ENCODE measurements around the gene MX2. TPM values are rescaled to one million over a fixed set of nuclear protein-coding genes. Genes with fewer than 3 reads are reported as not detected.
A peak's percentile ranks its signal among the peaks of the same experiment; 100 is the strongest.

The MX2 gene
- total and polyA plus RNA-seq, 2 of the 8 experiments (the other 6 are each of a cell fraction or from before 2014, with no cell fraction given), result 3.1 to 8.9 TPM

GRCh38 chr21:41379901-41380300 lies 18.1 kb downstream of the MX2 start:
- no peak overlapping the region for H3K23ac ChIP-seq (ENCODE audit: insufficient read length)
- H3K4me1 ChIP-seq (replicated peaks in 1 of 4; ENCODE audit: control insufficient read depth in 3 of 4, insufficient read depth in 4 of 4, low read length in 3 of 4), result no peaks in the 10 kb centered on the region; a peak in 1 of 7 replicates
- H3K4me2 ChIP-seq (ENCODE audit: insufficient read depth in 1 of 2, low read depth in 2 of 2, low read length in 2 of 2), result no peak overlapping the region
- no peaks in the 10 kb centered on the region; the same call in 1 of the 2 replicates for H3K79me1 ChIP-seq (ENCODE audit: low read depth, low read length)
- H2BK120ac ChIP-seq (replicated peaks; ENCODE audit: low read depth, low read length), result no peak overlapping the region
- H4K20me1 ChIP-seq (replicated peaks in 1 of 2; ENCODE audit: control insufficient read depth in 1 of 2, insufficient read depth in 2 of 2, low read length in 2 of 2), result no peaks in the 10 kb centered on the region
- 96% methylated on average over 12 of the region's 12 CpGs; no CpG with 5 or more reads in 1 of the 2 experiments for WGBS, 2 experiments (ENCODE audit: extremely low coverage in 1 of 2, insufficient coverage in 1 of 2, insufficient read length in 1 of 2, insufficient replicate concordance in 2 of 2, low coverage in 1 of 2, low lambda C conversion rate in 2 of 2, missing lambda C conversion rate in 1 of 2)
- no peaks in the 10 kb centered on the region for H3K23me2 ChIP-seq (ENCODE audit: low read depth, low read length)
- ChIA-PET CTCF (ENCODE audit: partially characterized antibody) (interaction anchor here (0.7 to 5.2 kb wide), 5 partner anchors 10 to 97 kb away, joined by 3 to 45 read pairs (median 5); no protein-coding TSS in a partner anchor), POLR2A (ENCODE audit: partially characterized antibody) (no interaction called here)
- no peaks in the 10 kb centered on the region for H3K9me3 ChIP-seq (ENCODE audit: insufficient read depth in 2 of 2, low read depth in 1 of 2, low read length in 1 of 2)
- FAIRE-seq (no peak), DNase-seq (ENCODE audit: low read depth in 1 of 2, low spot score in 2 of 2) (no peak)
- H2BK12ac ChIP-seq (ENCODE audit: low read depth, low read length), result no peak overlapping the region
- TF ChIP-seq TAF1 (IDR thresholded peaks at IDR 0.05; ENCODE audit: low read depth, low read length) (no peak), CHD1 (IDR thresholded peaks at IDR 0.05; ENCODE audit: low read depth, low read length) (no peak), RNF2 (IDR thresholded peaks at IDR 0.05; ENCODE audit: borderline replicate concordance, low read depth, low read length, missing control alignments, poor library complexity, severe bottlenecking) (no peak), SIRT6 (IDR thresholded peaks at IDR 0.05; ENCODE audit: low read length) (no peak), RXRA (IDR thresholded peaks at IDR 0.05; ENCODE audit: insufficient read depth, low read depth, low read length) (no peak), GABPA (IDR thresholded peaks at IDR 0.05; ENCODE audit: borderline replicate concordance, insufficient read depth, low read length) (no peak), EGR1 (IDR thresholded peaks at IDR 0.05; ENCODE audit: borderline replicate concordance, low read depth, low read length) (no peak), HDAC2 (IDR thresholded peaks at IDR 0.05; ENCODE audit: borderline replicate concordance in 1 of 2, low read depth in 2 of 2, low read length in 2 of 2) (no peak), RAD21 (IDR thresholded peaks at IDR 0.05 in 1 of 2, conservative IDR thresholded peaks at IDR 0.05 in 1 of 2; ENCODE audit: low read depth in 2 of 2, low read length in 2 of 2) (no peak)
- TF ChIP-seq, protein P1, sequence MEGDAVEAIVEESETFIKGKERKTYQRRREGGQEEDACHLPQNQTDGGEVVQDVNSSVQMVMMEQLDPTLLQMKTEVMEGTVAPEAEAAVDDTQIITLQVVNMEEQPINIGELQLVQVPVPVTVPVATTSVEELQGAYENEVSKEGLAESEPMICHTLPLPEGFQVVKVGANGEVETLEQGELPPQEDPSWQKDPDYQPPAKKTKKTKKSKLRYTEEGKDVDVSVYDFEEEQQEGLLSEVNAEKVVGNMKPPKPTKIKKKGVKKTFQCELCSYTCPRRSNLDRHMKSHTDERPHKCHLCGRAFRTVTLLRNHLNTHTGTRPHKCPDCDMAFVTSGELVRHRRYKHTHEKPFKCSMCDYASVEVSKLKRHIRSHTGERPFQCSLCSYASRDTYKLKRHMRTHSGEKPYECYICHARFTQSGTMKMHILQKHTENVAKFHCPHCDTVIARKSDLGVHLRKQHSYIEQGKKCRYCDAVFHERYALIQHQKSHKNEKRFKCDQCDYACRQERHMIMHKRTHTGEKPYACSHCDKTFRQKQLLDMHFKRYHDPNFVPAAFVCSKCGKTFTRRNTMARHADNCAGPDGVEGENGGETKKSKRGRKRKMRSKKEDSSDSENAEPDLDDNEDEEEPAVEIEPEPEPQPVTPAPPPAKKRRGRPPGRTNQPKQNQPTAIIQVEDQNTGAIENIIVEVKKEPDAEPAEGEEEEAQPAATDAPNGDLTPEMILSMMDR (IDR thresholded peaks at IDR 0.05; ENCODE audit: control extremely low read depth in 1 of 3, insufficient read depth in 1 of 3, low read depth in 1 of 3, low read length in 3 of 3), result no peak
- no peak overlapping the region for H2BK20ac ChIP-seq (ENCODE audit: low read length)
- H3K56ac ChIP-seq (replicated peaks; ENCODE audit: insufficient read length, low read depth, low read length), result no peak overlapping the region
- no peak overlapping the region for H4K5ac ChIP-seq (ENCODE audit: insufficient read length, low read depth, low read length)
- H2BK5ac ChIP-seq (ENCODE audit: low read depth, low read length), result no peak overlapping the region
- no peak overlapping the region for H2AK5ac ChIP-seq (ENCODE audit: low read depth, low read length)
- H3K9ac ChIP-seq (replicated peaks in 1 of 4; ENCODE audit: extremely low read depth in 1 of 4, low read depth in 3 of 4, low read length in 3 of 4), result no peak overlapping the region
- H2AFZ ChIP-seq (ENCODE audit: low read length), result no peak overlapping the region
- no peaks in the 10 kb centered on the region; a peak in 1 of 7 replicates for H3K27me3 ChIP-seq (replicated peaks in 1 of 4; ENCODE audit: control insufficient read depth in 3 of 4, extremely low read depth in 1 of 4, insufficient read depth in 3 of 4, low read length in 3 of 4)
- no peak overlapping the region for H3K4ac ChIP-seq (replicated peaks; ENCODE audit: insufficient read length, low read depth, low read length)
- no peaks in the 10 kb centered on the region for H3K79me2 ChIP-seq (ENCODE audit: control insufficient read depth in 1 of 2, insufficient read depth in 2 of 2, low read length in 2 of 2)
- H3K4me3 ChIP-seq (ENCODE audit: extremely low read depth in 1 of 4, insufficient read depth in 2 of 4, low read depth in 3 of 4, low read length in 4 of 4), result no peak overlapping the region
- H3K27ac ChIP-seq (ENCODE audit: low read depth, low read length), result no peak overlapping the region
- no peak overlapping the region for H3K18ac ChIP-seq (ENCODE audit: extremely low read depth, low read length)
- H3K14ac ChIP-seq (ENCODE audit: insufficient read length), result no peak overlapping the region
- 0 out of 2 replicates have a peak overlapping the region, but pooled peaks have one; percentile 38 for H4K8ac ChIP-seq (ENCODE audit: extremely low read depth, insufficient read depth, low read length)
- no peak overlapping the region for H2BK15ac ChIP-seq (ENCODE audit: low read length)
- no peak overlapping the region for H4K91ac ChIP-seq (replicated peaks; ENCODE audit: insufficient read length, low read length)
- H3K36me3 ChIP-seq (ENCODE audit: control insufficient read depth in 2 of 4, insufficient read depth in 4 of 4, low read length in 3 of 4), result no peaks in the 10 kb centered on the region
